COLO829 (cell line): Measurements from ENCODE around the gene CMSS1.
"Not testable (repeated sequence)": the region's sequence is repeated elsewhere in the genome, so short reads cannot be mapped to it uniquely, and the experiment has no call there.

Source experiments
- DNase-seq: peaks from one replicate; pipeline ENCODE4 v3.0.0; 2012; ENCODE audit warnings: low spot score

Gene CMSS1

DNA sequence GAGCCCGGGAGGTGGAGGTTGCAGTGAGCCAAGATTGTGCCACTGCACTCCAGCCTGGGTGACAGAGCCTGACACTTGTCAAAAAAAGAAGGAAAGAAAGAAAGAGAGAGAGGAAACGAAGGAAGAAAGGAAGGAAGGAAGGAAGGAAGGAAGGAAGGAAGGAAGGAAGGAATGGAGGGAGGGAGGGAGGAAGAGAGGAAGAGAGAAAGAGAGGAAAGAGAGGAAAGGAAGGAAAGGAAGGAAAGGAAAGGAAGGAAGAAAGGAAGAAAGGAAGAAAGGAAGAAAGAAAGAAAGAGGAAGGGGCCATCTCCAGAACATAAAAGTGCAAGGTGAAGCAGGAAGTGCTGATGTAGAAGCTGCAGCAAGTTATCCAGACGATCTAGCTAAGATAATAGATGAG is 411.5 kb downstream of the CMSS1 start:
- not testable (repeated sequence) for DNase-seq

DNA sequence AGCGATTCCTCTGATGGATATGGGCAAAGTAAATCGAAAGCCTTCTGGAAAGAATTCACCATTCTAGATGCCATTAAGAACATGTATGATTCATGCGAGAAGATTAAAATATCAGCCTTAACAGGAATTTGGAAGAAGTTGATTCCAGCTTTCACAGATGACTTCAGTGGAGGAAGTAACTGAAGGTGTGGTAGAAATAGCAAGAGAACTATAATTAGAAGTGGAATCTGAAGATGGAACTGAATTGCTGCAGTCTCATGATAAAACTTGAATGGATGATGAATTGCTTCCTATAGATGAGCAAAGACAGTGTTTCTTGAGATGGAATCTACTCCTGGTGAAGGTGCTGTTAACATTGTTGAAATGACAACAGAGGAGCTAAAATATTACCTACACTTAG is 413.0 kb downstream of the CMSS1 start:
- no peak for DNase-seq
